Measurements from ENCODE around the gene PRM3.

PRM3 gene

DNA sequence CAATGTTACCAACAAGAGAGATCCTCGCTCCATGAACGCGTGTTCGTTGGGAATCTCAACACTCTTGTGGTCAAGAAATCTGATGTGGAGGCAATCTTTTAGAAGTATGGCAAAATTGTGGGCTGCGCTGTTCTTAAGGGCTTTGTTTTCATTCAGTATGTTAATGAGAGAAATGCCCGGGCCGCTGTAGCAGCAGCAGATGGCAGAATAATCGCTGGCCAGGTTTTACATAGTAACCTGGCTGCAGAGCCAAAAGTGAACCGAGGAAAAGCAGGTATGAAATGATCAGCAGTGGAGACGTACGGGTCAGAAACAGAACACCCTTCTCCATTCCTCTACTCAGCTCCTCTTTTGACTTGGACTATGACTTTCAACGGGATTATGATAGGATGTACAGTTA is 30.8 kb downstream of the PRM3 start:
- DNase-seq: peak; percentile 39

DNA sequence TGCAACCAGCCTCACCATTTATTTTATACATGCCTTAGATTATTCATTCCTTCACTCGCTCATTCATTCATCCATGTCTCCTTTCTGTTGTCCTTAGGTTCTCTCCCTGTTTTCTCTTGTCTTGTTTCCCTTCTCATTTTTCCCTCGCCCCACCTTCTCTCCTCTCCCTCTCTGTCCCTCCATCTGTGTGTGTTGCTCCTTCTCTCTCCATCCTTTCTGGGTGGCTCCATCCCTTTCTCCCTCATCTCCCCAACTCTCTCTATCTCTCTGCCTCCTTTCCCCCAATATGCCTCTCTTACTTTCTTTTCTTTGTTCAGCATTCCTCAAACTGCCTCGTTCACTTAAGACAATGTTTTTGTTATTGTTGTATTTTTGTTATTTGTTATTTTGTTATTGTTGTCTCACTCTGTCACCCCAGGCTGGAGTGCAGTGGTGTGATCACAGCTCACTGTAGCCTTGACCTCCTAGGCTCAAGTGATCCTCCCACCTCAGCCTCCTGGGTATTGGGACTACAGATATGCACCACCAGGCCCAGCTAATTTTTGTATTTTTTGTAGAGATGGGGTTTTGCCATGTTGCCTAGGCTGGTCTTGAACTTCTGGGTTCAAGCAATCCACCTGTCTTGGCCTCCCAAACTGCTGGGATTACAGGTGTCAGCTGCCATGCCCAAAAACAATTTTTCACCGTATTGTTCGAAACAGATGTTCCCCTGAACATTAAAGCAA is 31.8 kb downstream of the PRM3 start:
- DNase-seq: no peak

DNA sequence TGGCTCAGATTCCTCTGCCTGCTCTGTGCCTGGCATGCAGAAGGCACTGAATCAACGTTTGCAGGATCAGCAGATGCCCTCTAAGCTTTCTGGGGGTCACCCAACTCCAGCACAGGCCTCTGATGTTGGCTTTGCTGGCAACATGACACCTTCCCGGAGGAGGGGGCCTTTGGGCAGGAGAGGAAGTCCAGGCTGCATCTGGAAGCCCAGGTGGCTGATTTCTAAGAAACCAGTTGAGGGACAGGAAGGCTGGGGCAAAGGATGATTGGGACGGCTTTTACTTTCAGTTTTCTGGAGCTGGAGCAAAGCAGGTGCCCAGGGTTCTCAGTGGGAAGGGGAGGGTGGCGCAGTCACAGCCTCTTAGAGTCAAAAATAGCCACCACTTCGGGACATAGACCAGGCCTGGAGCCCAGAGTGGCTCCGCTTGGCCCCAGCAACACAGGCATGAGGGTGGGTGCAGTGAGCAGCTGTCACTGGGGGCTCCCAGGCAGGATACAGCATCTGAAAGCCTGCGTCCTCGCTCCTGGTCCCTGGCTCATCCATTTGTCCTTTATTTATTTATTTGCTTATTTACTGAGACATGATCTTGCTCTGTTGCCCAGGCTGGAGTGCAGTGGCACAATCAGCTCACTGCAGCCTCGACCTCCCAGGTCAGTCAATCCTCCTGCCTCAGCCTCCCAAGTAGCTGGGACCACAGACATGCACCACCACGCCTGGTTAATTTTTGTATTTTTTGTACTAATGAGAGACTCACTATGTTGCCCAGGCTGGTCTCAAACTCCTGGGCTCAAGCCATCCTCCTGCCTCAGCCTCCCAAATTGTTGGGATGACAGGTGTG is 32.6 kb downstream of the PRM3 start:
- no peak for DNase-seq

DNA sequence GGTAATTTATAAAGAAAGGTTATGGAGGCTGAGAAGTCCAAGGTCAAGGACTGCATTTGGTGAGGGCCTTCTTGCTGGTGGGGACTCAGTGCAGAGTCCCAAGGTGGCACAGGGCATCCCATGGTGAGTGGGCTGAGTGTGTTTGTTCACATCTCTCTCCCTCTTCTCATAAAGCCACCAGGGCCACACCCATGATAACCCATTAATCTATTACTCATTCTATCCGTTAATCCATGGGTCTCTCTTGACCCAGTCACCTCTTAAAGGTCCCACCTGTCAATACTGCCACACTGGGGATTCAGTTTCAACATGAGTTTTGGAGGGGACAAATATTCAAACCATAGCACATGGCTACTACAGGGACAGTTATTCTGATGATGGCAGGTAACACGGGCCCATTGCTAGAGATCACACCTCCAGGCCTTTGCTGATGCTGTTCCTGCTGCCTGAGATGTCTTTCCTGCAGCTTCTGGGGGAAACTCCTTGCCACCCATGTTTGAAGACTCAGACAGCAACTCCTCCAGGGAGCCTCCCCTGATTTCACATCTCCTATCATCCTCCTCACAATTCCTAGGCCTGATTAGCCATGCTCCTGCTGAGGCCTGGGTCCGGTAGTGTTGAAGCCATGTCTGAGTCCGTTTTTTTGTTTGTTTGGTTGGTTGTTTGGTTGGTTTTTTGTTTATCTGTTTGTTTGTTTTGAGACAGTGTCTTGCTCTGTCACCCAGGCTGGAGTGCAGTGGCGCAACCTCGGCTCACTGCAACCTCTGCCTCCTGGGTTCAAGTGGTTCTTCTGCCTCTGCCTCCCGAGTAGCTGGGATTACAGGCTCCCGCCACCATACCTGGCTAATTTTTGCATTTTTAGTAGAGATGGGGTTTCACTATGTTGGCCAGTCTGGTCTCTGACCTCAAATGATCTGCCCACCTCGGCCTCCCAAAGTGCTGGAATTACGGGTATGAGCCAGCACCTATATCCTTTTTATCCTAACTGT is 33.5 kb downstream of the PRM3 start:
- no peak for DNase-seq

DNA sequence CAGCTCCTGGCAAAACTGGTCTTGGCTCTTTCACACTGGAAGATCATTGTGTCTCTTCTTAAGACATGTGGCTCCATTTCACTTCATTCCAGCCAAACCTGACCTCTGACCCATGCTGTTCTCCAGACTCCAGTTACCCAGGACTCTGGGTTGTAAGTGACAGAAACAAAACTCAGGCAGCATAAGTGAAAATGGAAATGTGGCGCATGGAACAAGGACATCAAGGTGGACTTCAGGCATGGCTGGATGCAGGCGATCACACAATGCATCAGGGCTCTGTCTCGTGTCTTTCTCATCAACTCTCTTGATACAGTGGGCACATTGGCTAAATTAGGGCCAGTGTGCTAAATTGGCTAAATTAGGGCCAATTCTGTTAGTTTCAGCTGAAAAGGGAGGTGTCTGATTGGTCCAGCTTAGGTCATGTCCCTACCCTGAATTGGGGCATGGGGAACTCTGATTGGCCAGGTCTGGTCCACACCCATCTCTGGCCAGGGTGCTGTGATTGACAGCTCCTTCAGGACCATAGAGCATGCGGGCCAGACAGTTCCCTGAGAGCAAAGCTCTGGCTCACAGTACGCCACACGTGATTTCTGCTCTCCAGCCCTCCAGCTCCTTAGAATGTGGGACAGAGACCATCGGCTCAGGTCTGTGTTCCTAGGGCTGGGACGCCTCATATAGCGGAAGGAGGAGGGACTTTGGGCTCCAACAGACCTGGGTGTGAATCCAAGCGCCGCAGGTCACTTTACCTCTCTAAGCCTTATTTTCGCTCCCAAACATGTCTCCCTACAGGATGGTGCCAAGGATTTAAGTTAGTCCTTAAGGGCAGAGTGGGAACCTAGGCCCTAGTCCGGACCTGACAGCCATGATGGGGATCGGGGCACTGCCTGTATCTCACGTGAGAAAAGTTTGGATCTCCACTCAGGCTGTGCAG is 34.9 kb downstream of the PRM3 start:
- DNase-seq: no peak

DNA sequence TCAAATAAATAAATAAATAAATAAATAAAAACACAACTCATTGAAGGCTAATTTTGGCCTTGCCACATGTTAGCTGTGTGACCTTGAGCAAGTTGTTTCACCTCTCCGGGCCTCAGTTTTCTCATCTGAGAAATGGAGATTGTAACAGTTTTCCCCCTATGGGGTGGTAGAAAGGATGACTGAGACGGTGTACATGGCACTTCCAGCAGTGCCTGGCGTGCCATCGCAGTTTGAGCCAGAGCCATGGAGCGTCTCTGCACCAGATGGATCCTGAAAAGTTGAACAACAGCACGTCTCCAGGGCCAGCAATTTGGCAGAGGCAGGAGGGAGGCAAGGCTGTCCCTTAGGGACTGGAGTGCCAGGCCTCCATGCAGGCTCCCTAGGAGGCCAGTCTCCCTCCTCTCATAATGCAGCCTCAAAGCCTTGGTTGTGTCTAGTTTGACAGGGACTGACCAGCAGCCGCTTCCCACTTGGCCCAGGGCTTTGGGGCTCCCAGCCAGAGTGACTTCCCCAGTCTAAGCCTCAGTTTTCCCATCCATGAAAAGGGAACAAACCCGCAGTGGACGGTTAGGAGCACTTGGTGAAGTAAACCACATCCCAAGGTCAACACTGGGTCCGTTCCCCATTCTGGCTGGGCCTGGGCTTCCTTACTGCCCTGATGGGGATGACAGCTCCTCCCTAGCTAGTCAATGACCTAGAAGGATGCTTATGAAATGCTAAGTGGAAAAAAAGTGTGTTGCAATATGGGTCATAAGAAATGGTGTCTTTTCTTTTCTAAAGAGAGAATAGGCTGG is 36.8 kb downstream of the PRM3 start:
- no peak for DNase-seq

DNA sequence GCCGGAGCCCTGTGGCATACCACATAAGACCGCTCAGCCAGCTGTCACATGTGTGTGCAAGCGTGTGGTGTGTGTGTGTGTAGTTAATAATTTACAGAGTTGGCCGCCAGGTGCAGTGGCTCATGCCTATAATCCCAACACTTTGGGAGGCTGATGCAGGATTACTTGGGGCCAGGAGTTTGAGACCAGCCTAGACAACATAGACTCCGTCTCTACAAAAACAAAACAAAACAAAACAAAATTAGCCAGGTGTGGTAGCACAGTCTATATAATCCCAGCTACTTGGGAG is 37.8 kb downstream of the PRM3 start:
- peak; percentile 52 for DNase-seq

DNA sequence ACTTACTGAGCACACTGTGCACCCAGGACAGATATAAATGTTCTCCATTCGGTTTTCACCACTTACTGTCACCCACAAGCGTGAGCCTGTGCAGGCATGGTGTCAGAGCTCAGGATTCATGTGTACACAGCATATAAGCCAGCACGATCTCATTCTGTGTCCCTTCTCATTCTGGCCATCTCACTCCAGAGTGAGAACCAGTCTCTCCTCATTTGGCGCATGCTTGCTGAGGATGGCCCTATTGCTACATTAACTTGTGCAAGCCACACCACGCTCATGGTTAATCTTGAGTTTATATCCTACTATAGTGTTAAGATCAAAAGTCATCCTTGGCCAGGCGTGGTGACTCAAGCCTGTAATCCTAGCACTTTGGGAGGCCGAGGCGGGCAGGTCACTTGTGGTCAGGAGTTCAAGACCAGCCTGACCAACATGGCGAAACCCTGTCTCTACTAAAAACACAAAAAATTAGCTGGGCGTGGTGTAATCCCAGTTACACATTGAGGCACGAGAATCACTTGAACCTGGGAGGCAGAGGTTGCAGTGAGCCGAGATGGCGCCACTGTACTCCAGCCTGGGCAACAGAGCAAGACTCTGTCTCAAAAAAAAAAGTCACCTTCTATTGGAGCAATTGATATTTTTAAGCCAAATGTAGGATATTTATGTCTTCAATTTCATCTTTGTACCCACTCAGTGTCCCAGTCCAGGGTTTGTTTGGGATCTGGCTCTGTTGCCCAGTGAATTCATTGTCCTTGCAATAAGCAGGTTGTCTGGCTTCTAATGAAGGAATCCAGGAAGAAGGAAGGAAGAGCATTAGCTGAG is 38.3 kb downstream of the PRM3 start:
- no peak for DNase-seq

DNA sequence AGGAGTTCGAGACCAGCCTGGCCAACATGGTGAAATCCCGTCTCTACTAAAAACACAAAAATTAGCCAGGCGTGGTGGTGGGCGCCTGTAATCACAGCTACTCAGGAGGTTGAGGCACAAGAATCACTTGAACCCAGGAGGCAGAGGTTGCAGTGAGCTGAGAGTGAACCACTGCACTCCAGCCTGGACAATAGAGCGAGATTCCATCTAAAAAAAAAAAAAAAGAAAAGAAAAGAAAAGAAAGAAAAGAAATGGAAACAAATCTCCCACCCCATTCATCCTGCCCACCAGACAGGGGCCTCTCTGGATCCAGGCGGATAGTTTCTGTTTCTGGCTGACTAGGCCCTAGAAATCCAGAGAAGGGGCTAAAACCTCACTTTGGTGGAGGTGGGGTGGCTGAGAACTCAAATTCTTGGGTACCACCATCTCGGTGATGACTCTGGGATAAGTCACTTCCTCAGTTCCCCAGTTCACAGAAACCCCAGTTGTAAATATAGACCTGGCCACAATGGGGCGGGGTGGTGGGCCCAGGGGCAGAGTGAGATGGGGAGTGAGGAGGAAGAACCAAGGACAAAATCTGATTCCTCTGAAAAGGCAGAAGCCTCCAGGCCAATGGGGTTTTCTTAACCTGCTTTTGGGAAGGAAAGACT is 39.6 kb downstream of the PRM3 start:
- DNase-seq: no peak

DNA sequence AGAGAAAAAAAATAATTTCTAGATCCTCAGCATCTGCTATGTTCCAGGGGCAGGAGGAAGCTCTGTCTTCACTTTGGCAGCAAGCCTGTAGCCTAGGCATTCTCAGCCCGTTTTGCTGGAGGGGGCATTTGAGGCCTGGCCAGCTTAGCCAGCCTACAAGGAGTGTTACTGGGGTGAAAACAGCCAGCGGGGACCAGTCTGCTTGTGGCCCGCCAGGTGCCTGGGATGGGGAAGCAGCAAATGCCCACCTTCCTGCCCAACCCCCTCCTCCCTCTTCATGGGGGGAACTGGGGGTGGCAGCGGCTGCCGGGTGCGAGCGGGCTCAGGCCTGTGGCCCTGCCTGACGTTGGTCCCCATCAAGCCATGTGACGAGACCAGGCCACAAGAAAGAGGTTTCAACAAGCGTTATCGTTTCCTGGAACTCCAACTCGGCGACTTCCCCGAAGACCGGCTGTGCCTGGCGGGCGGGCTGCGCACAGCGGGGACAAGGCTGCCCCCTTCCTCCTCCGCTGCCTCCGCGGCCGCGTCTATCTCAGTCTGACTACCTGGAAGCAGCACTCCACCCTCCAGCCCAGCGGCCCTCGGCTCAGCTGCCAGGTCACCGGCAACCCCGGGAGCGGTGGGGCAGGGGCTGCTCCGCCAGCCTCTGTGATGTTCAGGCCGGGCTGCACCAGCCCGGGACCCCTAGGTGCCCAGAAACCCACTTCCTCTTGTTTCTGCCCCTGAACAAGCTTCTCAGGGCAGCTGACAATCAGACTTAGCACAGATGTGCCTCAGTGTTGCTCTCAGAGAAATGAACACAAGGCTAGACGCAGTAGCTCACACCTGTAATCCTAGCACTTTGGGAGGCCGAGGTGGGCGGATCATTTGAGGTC is 40.3 kb downstream of the PRM3 start:
- no peak for DNase-seq

DNA sequence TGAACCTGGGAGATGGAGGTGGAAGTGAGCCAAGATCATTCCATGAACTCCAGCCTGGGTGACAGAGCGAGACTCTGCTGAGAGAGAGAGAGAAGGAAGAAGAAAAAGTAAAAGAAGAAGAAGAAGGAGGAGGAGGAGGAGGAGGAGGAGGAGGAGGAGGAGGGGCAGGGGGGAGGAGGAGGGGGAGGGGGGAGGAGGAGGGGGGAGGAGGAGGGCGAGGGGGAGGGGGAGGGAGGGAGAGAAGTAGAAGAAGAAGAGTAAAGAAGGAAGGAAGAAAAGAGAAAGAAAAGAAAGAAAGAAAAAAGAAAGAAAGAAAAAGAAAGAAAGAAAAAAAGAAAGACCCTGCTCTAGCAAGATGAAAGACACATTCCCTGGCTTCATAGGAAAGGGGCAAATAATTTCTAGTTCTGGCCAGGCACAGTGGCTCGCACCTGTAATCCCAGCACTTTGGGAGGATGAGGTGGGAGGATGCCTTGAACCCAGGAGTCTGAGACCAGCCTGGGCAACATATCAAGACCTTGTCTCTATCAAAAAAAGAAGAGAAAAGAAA is 41.1 kb downstream of the PRM3 start:
- no peak for DNase-seq

DNA sequence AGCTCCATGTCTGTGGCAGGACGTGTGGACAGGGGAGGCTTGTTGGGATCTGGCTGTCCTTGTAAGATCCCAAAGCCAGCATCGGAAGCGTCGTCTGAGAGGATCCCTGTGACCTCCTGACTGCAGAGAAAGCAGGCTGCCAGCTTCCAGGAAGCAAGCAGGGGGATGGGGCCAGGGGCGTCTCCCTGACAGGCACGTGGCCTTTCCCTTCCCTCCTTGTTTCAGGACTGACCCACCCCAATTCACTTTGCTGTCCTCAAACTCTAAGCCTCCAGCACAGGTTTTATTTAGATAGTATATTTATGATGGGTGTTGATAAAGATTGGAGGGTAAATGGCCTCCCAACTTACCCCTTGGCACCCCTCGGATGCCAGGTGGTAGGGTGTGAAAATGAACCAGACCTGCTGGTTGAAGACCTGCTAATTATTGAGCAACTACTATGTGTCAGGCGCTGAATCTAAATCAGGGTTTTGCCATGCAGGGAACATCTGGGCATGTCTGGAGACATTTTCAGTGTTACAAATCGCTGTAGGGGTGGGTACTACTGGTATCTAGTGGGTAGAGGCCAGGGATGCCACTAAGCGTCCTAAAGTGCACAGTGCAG is 42.0 kb downstream of the PRM3 start:
- DNase-seq: no peak

DNA sequence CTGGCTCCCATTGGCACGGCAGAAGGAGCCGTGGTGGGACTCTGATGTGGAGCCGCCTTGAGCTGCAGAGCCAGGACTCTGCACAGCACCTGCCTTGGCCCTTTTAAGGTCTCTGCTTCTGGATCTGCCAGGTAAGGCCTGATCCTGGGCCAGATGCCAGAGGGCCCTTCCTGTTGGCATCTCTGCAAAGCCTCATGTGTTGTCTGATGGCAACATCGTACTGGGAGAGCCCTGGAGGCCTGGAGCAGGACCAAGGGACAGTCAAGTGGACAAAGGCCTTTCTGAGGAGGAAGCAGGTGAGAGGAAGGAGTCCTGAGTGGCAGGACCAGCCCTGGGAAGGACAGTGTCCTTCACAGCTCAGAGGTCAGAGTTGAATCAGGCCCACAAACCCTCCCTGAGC is 43.5 kb downstream of the PRM3 start:
- DNase-seq: no peak

DNA sequence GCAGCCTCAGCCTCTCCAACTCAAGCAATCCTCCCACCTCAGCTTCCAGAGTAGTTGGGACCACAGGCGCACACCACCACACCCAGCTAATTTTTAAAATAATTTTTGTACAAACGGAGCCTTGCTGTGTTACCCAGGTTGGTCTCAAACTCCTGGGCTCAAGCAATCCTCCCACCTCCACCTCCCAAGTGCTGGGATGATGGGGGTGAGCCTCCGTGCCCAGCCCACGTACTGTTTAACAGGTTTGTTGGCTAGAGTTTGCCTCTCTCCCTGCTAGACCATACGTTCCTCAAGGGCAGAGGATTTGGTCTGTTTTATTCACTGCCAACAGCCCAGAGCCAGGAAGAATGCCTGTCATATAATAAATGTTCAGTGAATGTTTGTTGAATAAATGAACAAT is 44.0 kb downstream of the PRM3 start:
- no peak for DNase-seq

DNA sequence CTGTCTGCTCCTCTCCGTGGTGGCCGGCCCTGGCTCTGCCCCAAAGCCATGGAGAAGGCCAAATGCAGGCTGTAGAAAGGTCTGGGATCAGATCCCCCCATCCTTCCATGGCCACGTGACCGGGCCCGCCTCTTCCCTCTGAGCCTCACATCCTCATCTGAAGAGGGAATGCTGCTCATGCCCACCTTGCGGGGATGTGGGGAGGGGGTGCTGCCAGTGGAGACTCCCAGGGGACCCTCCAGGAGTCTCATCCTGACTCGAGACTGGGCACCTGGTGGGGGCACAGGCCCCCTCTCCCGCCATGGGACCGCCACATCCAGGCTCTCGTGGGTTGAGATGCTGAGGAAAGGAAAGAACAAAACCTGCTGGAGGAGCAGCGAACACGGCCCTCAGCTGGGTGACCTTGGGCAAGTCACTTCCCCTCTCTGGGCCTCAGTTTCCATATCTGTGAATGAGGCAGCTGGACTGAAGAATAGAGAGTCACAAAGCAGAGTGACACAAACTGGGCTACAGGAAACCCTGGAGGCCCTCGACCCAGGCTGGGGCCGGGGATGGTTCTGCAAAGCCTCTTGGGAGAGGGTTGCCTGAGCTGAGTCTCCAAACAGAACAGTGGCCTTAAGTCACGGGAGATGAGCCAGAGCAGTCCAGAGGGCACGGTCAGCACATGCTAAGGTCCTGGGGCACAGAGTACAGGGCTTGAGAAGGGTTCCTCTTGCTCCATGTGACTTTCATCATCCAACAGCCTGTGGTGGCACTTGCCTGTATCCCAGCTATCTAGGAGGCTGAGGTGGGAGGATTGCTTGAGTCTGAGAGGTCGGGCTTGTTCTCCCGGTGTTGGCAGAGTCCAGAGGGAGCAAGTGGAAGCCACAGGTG is 47.5 kb downstream of the PRM3 start:
- no peak for DNase-seq

DNA sequence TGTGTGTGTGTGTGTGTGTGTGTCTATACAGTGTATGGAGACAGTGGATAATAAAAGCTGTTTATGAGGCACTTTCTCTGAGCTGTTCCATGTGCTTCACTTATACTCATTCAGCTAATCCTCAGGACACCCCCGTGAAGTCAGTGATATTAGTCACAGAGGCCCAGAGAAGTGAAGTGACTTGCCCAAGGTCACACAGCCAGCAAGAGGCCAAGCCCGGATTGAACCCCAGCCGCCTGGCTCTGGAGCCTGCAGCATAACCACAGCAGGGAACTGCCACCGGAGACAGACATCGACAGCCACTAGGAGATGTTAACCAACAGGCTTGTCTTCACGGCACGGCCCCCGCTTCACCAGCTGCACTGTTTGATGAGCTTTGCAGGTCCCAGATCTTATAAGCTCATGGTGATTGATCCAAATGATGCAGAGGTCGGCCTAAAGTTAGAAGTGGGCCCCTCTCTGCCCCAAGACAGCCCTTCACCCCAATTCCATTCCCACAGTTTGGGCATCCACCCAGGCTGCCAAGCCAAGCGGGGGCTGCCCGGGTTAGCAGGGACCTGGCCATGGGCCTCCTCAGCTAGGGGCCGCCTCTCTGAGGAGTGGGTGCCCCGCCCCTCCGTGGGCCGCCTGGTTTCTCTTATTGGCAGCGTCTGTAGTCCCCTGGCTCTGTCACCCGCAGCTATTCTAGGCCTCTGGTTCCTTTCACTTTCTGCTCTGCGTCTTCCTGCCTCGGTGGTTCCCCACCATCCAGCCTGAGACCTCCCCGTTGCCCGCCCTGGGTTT is 48.3 kb downstream of the PRM3 start:
- no peak for DNase-seq

Measured in NCI-H82 (cell line).